ENCODE results near the gene RDX. TPM values are rescaled to one million over a fixed set of nuclear protein-coding genes. Genes with fewer than 3 reads are reported as not detected.

RDX gene
- total RNA-seq, 1 experiment from 2014 or later, result 86.6 TPM

DNA sequence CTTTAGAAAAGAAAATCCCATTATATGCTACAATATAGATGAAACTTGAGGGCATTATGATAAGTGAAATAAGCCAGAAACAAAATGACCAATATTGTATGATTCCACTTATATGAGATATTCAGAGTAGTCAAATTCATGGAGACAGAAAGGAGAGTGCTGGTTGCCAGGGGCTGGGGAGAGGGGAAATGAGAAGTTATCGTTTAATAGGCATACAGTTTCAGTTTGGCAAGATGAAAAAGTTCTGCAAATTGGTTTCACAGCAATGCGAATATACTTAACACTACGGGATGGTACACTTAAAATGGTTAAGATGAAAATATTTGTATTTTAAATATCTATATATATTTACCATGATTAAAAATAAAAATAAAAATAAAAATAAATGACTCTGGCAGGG is 31.1 kb upstream of the RDX start:
- Histone ChIP-seq H3K4me2 (ENCODE audit: insufficient read depth, insufficient read length, low read length) (no peak overlapping the region), H4K20me1 (ENCODE audit: control insufficient read depth, insufficient read depth, insufficient read length) (no peaks in the 10 kb centered on the region), H3K9me3 (ENCODE audit: control insufficient read depth, low read depth, low read length) (peaks cover 4% of the 10 kb centered on the region), H3K79me2 (ENCODE audit: insufficient read depth, low read length) (no peaks in the 10 kb centered on the region), H3K79me1 (ENCODE audit: insufficient read depth, low read depth, low read length, poor library complexity, severe bottlenecking) (no peaks in the 10 kb centered on the region), H4K8ac (replicated peaks; ENCODE audit: insufficient read length, low read depth, low read length) (no peak overlapping the region), H2BK120ac (ENCODE audit: low read depth, low read length, poor library complexity, severe bottlenecking) (no peak overlapping the region), H2BK5ac (ENCODE audit: insufficient read length, low read length) (no peak overlapping the region), H3K56ac (ENCODE audit: insufficient read length, low read depth, low read length) (no peak overlapping the region), H3K23ac (ENCODE audit: insufficient read length, low read depth, low read length) (no peak overlapping the region), H3K4ac (ENCODE audit: low read depth, low read length) (no peak overlapping the region), H2BK20ac (ENCODE audit: low read depth, low read length, poor library complexity, severe bottlenecking) (no peak overlapping the region), H3K23me2 (ENCODE audit: insufficient read length, low read depth, low read length, poor library complexity, severe bottlenecking) (no peaks in the 10 kb centered on the region), H4K5ac (ENCODE audit: insufficient read length, low read depth, low read length) (no peak overlapping the region), H3T11ph (ENCODE audit: low read length) (no peak overlapping the region), H3K18ac (ENCODE audit: insufficient read length, low read depth, low read length) (no peak overlapping the region), H2BK12ac (ENCODE audit: insufficient read length, low read depth, low read length) (no peak overlapping the region), H3K27ac (ENCODE audit: insufficient read length, low read depth, low read length) (no peak overlapping the region), H3K27me3 (ENCODE audit: insufficient read depth, low read length) (no peaks in the 10 kb centered on the region), H4K91ac (ENCODE audit: insufficient read length, low read depth, low read length) (no peak overlapping the region), H2AK5ac (ENCODE audit: insufficient read length, low read length) (no peak overlapping the region), H3K14ac (ENCODE audit: insufficient read depth, low read length) (no peak overlapping the region), H2AFZ (ENCODE audit: low read length) (no peak overlapping the region), H2BK15ac (ENCODE audit: low read depth, low read length) (no peak overlapping the region), H3K4me1 (ENCODE audit: insufficient read depth, low read length) (no peaks in the 10 kb centered on the region), H3K9ac (ENCODE audit: extremely low read depth, insufficient read length, low read length) (no peak overlapping the region)
- H3K27me3 Mint-ChIP-seq (ENCODE audit: low read depth), result peaks cover 2% of the 10 kb centered on the region; the same call in 1 of the 2 replicates
- peaks cover 12 to 43% (median 14%) of the 10 kb centered on the region in 3 experiments; a peak in 6 of 7 replicates for H3K36me3 Mint-ChIP-seq (ENCODE audit: insufficient read depth in 1 of 3, low read depth in 3 of 3)
- H3K27ac Mint-ChIP-seq, result no peak overlapping the region
- peaks cover 27 to 32% of the 10 kb centered on the region in 2 experiments for H3K9me3 Mint-ChIP-seq
- peaks cover 8 to 9% of the 10 kb centered on the region in 2 experiments; a peak in 3 of 4 replicates for H3K4me1 Mint-ChIP-seq
- no peak for DNase-seq
- no CpG with 5 or more reads among the region's 3 CpGs for WGBS (ENCODE audit: extremely low coverage, insufficient read length, low lambda C conversion rate)
- TF ChIP-seq, protein P1, sequence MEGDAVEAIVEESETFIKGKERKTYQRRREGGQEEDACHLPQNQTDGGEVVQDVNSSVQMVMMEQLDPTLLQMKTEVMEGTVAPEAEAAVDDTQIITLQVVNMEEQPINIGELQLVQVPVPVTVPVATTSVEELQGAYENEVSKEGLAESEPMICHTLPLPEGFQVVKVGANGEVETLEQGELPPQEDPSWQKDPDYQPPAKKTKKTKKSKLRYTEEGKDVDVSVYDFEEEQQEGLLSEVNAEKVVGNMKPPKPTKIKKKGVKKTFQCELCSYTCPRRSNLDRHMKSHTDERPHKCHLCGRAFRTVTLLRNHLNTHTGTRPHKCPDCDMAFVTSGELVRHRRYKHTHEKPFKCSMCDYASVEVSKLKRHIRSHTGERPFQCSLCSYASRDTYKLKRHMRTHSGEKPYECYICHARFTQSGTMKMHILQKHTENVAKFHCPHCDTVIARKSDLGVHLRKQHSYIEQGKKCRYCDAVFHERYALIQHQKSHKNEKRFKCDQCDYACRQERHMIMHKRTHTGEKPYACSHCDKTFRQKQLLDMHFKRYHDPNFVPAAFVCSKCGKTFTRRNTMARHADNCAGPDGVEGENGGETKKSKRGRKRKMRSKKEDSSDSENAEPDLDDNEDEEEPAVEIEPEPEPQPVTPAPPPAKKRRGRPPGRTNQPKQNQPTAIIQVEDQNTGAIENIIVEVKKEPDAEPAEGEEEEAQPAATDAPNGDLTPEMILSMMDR (conservative IDR thresholded peaks at IDR 0.05), result no peak
- no peak overlapping the region for H3K4me3 Mint-ChIP-seq

All from H9 (cell line).